A549 (cell line): ENCODE measurements around the gene DNM3. TPM values are rescaled to one million over a fixed set of nuclear protein-coding genes. Genes with fewer than 3 reads are reported as not detected.

Source experiments
- ATAC-seq, 2 experiments: fragments of 200-7000 bp in 1 of 2; fragments of >200 bp in 1 of 2; cut with Nextera tagmentation in 1 of 2; cut with Tn5 transposase in 1 of 2; 3 replicates each; pipeline versions ENCODE4 v1.8.0 to v1.9.1; 2018 to 2020; ENCODE audit warnings: mild to moderate bottlenecking in 1 of 2, moderate library complexity in 1 of 2
- CTCF ChIA-PET: fragments of 300-600 bp; sonication (Branson Sonifier 250); formaldehyde crosslinking; extraction: SDS; loops from one replicate; lab custom pipeline; 2021; ENCODE audit warnings: antibody characterized with exemption, inconsistent platforms; lab: Yijun Ruan, JAX
- POLR2A ChIA-PET: fragments of 350-600 bp; formaldehyde crosslinking; extraction: SDS; loops from one replicate; lab custom pipeline; 2021; ENCODE audit warnings: antibody characterized with exemption, inconsistent platforms; lab: Yijun Ruan, JAX
- DNase-seq, 2 experiments: peaks; one replicate each; pipeline versions ENCODE4 v3.0.0 to v3.0.0-alpha.2; 2011 to 2016; ENCODE audit warnings: low read depth in 1 of 2, low spot score in 1 of 2
- FAIRE-seq: peaks from 2 replicates; lab custom pipeline; 2011; peaks lifted over from hg19 to GRCh38; lab: Jason Lieb, UNC
- H3K27ac ChIP-seq, 2 experiments: fragments of >200 bp; sonication (Bioruptor Twin); formaldehyde crosslinking; 3 replicates each; pipeline ENCODE4 v1.5.1; 2016 to 2017
- H3K4me1 ChIP-seq: fragments of >200 bp; sonication (Bioruptor Twin); formaldehyde crosslinking; 3 replicates; pipeline ENCODE4 v1.6.1; 2016
- H3K4me2 ChIP-seq: fragments of >200 bp; sonication (Bioruptor Twin); formaldehyde crosslinking; 3 replicates; pipeline ENCODE4 v1.6.1; 2016
- H3K4me3 ChIP-seq: fragments of >200 bp; sonication (Bioruptor Twin); formaldehyde crosslinking; 3 replicates; pipeline ENCODE4 v1.5.1; 2016
- H3K9me3 ChIP-seq: fragments of >200 bp; sonication (Bioruptor Twin); formaldehyde crosslinking; 3 replicates; pipeline ENCODE4 v1.6.1; 2016
- ATOH8 ChIP-seq: fragments of 250-450 bp; sonication (Bioruptor Pico); IDR thresholded peaks from 2 replicates; pipeline ENCODE4 v1.5.0; 2020; ENCODE audit warnings: low read depth, mild to moderate bottlenecking, moderate library complexity
- CEBPB ChIP-seq, 2 experiments: fragments of >200 bp in 1 of 2; sonication (Bioruptor Twin) in 1 of 2; formaldehyde crosslinking in 1 of 2; IDR thresholded peaks; 2 replicates each; pipeline ENCODE4 v1.6.1; 2012 to 2016
- CHD4 ChIP-seq: fragments of 200-600 bp; sonication (generic); IDR thresholded peaks from 2 replicates; pipeline ENCODE4 v1.6.1; 2016; ENCODE audit warnings: antibody characterized with exemption, mild to moderate bottlenecking, borderline replicate concordance
- CTCF ChIP-seq: fragments of >200 bp; sonication (Bioruptor Twin); formaldehyde crosslinking; IDR thresholded peaks from 3 replicates; pipeline ENCODE4 v1.5.1; 2016
- EHMT2 ChIP-seq: fragments of 200-600 bp; sonication (generic); IDR thresholded peaks from 2 replicates; pipeline ENCODE4 v1.6.1; 2016; ENCODE audit warnings: antibody characterized with exemption, low read depth, mild to moderate bottlenecking, moderate library complexity
- ELK1 ChIP-seq: fragments of 150-350 bp; IDR thresholded peaks from 2 replicates; pipeline ENCODE4 v1.6.1; 2014; ENCODE audit warnings: low read depth, mild to moderate bottlenecking, low read length
- EP300 ChIP-seq, 2 experiments: fragments of >200 bp; sonication (Bioruptor Twin); formaldehyde crosslinking; IDR thresholded peaks; 2 replicates in 1 of 2; 3 replicates in 1 of 2; pipeline ENCODE4 v1.6.1; 2016 to 2017
- HES2 ChIP-seq: fragments of >200 bp; sonication (Bioruptor Twin); formaldehyde crosslinking; IDR thresholded peaks from 2 replicates; pipeline ENCODE4 v1.6.1; 2016
- KDM5A ChIP-seq: fragments of 200-600 bp; sonication (generic); IDR thresholded peaks from 2 replicates; pipeline ENCODE4 v1.6.1; 2016; ENCODE audit warnings: antibody characterized with exemption, mild to moderate bottlenecking
- NPAS2 ChIP-seq: fragments of 250-450 bp; sonication (Bioruptor Pico); IDR thresholded peaks from 2 replicates; pipeline ENCODE4 v1.8.0; 2022; ENCODE audit warnings: mild to moderate bottlenecking, moderate library complexity, borderline replicate concordance
- RAD21 ChIP-seq, 2 experiments: fragments of >200 bp in 1 of 2; sonication (Bioruptor Twin) in 1 of 2; formaldehyde crosslinking in 1 of 2; IDR thresholded peaks in 1 of 2; conservative IDR thresholded peaks in 1 of 2; 2 replicates in 1 of 2; 3 replicates in 1 of 2; pipeline ENCODE4 v1.6.1; 2012 to 2018; ENCODE audit warnings: inconsistent platforms in 1 of 2
- RARB ChIP-seq: fragments of 250-450 bp; sonication (Bioruptor Pico); IDR thresholded peaks from 2 replicates; pipeline ENCODE4 v1.8.0; 2021; ENCODE audit warnings: mild to moderate bottlenecking, moderate library complexity
- RCOR1 ChIP-seq: fragments of 150-350 bp; IDR thresholded peaks from 2 replicates; pipeline ENCODE4 v1.6.1; 2014; ENCODE audit warnings: antibody characterized with exemption, low read length, low read depth
- REST ChIP-seq: fragments of 200-600 bp; sonication (generic); IDR thresholded peaks from 2 replicates; pipeline ENCODE4 v1.6.1; 2016; ENCODE audit warnings: antibody characterized with exemption, mild to moderate bottlenecking, moderate library complexity
- RNF2 ChIP-seq: fragments of 200-600 bp; sonication (generic); IDR thresholded peaks from 2 replicates; pipeline ENCODE4 v1.6.1; 2016; ENCODE audit warnings: low read depth, mild to moderate bottlenecking, antibody characterized with exemption, moderate library complexity, borderline replicate concordance
- TP53 ChIP-seq: fragments of 250-450 bp; sonication (Bioruptor Pico); IDR thresholded peaks from 2 replicates; pipeline ENCODE4 v1.5.0; 2021; ENCODE audit warnings: mild to moderate bottlenecking, moderate library complexity
- ZSCAN20 ChIP-seq: fragments of 250-450 bp; sonication (Bioruptor Pico); IDR thresholded peaks from 2 replicates; pipeline ENCODE4 v1.8.0; 2022; ENCODE audit warnings: mild to moderate bottlenecking, moderate library complexity
- WGBS: methylation state at CpG from one replicate; pipeline ENCODE4 v1.1.6; 2017; ENCODE audit errors: missing lambda C conversion rate; 5-methylcytosine and 5-hydroxymethylcytosine counted together
- polyA plus RNA-seq, 4 experiments: library from polyadenylated mRNA; depleted of rRNA in 3 of 4; stranded (reverse); fragments of >200 nt; fragmentation: RNase III in 1 of 4; extraction: RNeasy Plus Mini Kit Qiagen cat#74134 plus additional on column Dnase treatment in 1 of 4; gene quantifications; 2 replicates in 3 of 4; 3 replicates in 1 of 4; pipeline ENCODE4 v1.2.3, GENCODE V29; 2011 to 2017
- TF ChIP-seq, protein P1 (sequence below): IDR thresholded peaks from 2 replicates; pipeline ENCODE4 v1.6.1; 2012
- TF ChIP-seq, protein P2 (sequence below): IDR thresholded peaks from 2 replicates; pipeline ENCODE4 v1.6.1; 2012

DNM3 gene
- polyA plus RNA-seq, 2 of the 4 experiments (the other 2 are of a cell fraction) = 0.57 to 1.5 TPM

GRCh38 chr1:172381946-172382345 lies 540.6 kb downstream of the DNM3 start:
- ChIA-PET POLR2A (interaction anchor here (0.6 kb wide), 1 partner anchor 151 kb away, joined by 3 read pairs; no protein-coding TSS in a partner anchor), CTCF (no interaction called here)
- Histone ChIP-seq H3K4me3 (no peak overlapping the region), H3K27ac (no peak overlapping the region), H3K9me3 (no peaks in the 10 kb centered on the region), H3K4me1 (0 out of 3 replicates have a peak, but pooled peaks cover 3% of the 10 kb centered on the region), H3K4me2 (no peak overlapping the region)
- DNase-seq (no peak), FAIRE-seq (no peak), ATAC-seq (no peak)
- WGBS = 84% methylated on average over 2 of the region's 2 CpGs
- no peak for TF ChIP-seq CTCF
- TF ChIP-seq NPAS2 (CRISPR knock-in tag) = no peak
- no peak for TF ChIP-seq EHMT2
- TF ChIP-seq RCOR1 = no peak
- TF ChIP-seq ELK1 = no peak
- no peak for TF ChIP-seq EP300 (IDR thresholded peaks at IDR 0.05)
- no peak for TF ChIP-seq RAD21 (conservative IDR thresholded peaks at IDR 0.05 in 1 of 2, IDR thresholded peaks at IDR 0.05 in 1 of 2)
- no peak for TF ChIP-seq CHD4
- no peak for TF ChIP-seq ZSCAN20 (CRISPR knock-in tag)
- TF ChIP-seq ATOH8 (CRISPR knock-in tag) = no peak
- TF ChIP-seq TP53 (CRISPR knock-in tag) = no peak
- TF ChIP-seq KDM5A = no peak

DNA sequence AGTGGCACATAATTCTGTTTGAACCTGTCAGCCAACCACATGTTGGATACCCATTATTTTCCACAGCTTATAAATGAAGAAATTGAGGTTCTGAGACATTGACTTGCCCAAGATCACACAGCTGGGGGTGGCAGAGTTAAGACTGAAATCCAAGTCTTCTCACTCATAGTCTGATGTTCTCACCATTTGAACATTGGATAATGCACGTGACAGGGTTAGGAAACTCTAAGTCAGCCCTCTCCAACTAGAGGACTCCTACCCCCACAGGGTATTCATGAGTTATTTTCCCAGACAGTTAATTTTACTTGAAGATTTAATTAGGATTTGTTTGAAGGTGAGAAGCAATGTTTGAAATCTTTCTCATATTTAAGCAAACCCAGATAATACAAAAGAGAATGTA lies 541.1 kb downstream of the DNM3 start:
- H3K4me2 ChIP-seq = no peak overlapping the region
- POLR2A ChIA-PET = no interaction called here
- no peak overlapping the region for H3K27ac ChIP-seq
- TF ChIP-seq, protein P1, sequence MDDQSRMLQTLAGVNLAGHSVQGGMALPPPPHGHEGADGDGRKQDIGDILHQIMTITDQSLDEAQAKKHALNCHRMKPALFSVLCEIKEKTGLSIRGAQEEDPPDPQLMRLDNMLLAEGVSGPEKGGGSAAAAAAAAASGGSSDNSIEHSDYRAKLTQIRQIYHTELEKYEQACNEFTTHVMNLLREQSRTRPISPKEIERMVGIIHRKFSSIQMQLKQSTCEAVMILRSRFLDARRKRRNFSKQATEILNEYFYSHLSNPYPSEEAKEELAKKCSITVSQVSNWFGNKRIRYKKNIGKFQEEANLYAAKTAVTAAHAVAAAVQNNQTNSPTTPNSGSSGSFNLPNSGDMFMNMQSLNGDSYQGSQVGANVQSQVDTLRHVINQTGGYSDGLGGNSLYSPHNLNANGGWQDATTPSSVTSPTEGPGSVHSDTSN = no peak
- TF ChIP-seq CEBPB (IDR thresholded peaks at IDR 0.05) = no peak
- no peak for TF ChIP-seq RNF2
- TF ChIP-seq CHD4 = no peak
- TF ChIP-seq HES2 = no peak
- TF ChIP-seq, protein P2, sequence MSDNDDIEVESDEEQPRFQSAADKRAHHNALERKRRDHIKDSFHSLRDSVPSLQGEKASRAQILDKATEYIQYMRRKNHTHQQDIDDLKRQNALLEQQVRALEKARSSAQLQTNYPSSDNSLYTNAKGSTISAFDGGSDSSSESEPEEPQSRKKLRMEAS = no peak
- no peak for TF ChIP-seq RARB
- no peak for TF ChIP-seq REST
- TF ChIP-seq, all 56 proteins: peak for 0
- FAIRE-seq (no peak), DNase-seq (no peak), ATAC-seq (no peak)
- H3K9me3 ChIP-seq = no peaks in the 10 kb centered on the region
- 85% methylated on average over 1 of the region's 1 CpG for WGBS
- H3K4me1 ChIP-seq = 0 out of 3 replicates have a peak, but pooled peaks cover 3% of the 10 kb centered on the region
- H3K4me3 ChIP-seq = no peak overlapping the region
- CTCF ChIA-PET = no interaction called here
